Fibroblast of skin of scalp (primary cell): ENCODE measurements around the gene NOX3.
"Not testable (repeated sequence)": the region's sequence is repeated elsewhere in the genome, so short reads cannot be mapped to it uniquely, and the experiment has no call there.

ENCODE experiments used
- DNase-seq: peaks from one replicate; pipeline ENCODE4 v3.0.0-alpha.2; 2013

Gene NOX3

GRCh38 chr6:155466539-155466938 lies 10.9 kb upstream of the NOX3 start:
- DNase-seq = no peak

DNA sequence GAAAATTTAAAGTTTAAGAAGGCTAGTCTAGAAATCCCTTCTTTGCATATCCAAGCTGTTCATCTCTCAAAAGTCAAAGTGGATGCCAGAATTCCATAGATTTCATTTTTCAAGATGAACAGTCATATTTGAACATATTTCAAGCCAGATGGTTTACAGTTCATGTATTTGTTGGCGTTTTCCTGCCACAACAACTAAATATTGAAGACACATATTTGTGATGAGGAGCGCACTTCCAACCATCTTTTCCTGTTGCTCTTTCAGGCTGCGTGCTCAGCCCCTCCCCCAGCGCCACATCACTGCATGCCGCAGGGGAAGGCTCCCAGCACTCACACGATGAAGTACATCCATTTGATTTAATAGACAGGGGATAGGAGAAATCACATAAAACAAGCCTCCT lies 5.9 kb upstream of the NOX3 start:
- peak; percentile 55 for DNase-seq

GRCh38 chr6:155454471-155454870 lies 1.2 kb downstream of the NOX3 start:
- no peak for DNase-seq

DNA sequence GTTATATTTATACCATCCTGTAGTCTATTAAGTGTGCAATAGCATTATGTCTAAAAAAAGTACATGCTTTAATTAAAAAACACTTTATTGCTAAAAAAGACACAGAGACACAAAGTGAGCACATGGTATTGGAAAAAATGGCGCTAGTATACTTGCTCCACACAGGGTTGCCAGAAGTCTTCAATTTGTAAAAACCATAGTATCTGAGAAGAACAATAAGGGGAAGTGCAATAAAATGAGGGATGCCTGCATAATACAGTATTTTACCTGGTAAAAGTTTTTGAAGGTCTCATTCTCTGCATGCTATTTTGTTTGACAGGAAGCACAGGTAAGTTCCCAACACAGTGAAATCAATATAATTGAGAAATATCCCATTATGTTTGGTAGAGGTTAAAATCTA lies 1.6 kb downstream of the NOX3 start:
- DNase-seq = no peak

DNA sequence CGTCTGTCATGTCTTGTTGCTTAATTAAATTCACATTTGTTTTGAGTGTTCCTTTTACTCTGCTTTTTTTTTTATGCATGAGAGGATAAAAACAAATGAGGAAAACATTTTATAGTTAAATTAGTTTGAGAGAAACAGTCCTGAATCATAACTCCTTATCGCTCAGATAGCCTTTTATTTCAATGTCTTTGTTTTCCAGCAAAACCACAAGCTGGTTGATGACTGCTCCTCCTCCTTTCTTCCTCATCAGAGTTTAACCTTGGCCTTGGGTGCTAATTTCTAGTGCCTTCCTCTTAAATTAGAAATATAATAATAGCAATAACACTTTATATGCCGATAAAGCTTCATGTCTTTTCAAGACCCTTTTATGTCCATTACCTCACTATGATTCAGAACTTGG lies 3.1 kb downstream of the NOX3 start:
- DNase-seq = no peak

- DNase-seq = not testable (repeated sequence)
Observed at GRCh38 chr6:155451530-155451929, 4.1 kb downstream of the NOX3 start.

DNA sequence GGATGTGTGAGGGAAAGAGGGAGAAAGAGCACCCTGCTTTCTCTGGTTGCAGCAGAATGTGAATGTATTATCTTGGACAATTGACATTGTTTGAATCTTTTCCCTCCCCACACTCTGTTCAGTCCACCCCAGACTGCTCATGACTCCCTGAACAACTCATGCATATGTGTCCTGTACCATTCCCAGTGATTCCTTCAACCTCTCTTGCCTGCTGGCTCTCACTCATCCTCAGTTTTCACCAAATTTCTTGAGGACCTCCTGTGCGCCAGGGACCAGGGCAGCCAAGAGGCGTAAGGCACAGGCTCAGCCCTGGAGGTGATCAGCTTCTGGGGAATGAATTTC lies 5.4 kb downstream of the NOX3 start:
- no peak for DNase-seq

- no peak for DNase-seq
Observed at GRCh38 chr6:155449450-155450239, 6.0 kb downstream of the NOX3 start.

DNA sequence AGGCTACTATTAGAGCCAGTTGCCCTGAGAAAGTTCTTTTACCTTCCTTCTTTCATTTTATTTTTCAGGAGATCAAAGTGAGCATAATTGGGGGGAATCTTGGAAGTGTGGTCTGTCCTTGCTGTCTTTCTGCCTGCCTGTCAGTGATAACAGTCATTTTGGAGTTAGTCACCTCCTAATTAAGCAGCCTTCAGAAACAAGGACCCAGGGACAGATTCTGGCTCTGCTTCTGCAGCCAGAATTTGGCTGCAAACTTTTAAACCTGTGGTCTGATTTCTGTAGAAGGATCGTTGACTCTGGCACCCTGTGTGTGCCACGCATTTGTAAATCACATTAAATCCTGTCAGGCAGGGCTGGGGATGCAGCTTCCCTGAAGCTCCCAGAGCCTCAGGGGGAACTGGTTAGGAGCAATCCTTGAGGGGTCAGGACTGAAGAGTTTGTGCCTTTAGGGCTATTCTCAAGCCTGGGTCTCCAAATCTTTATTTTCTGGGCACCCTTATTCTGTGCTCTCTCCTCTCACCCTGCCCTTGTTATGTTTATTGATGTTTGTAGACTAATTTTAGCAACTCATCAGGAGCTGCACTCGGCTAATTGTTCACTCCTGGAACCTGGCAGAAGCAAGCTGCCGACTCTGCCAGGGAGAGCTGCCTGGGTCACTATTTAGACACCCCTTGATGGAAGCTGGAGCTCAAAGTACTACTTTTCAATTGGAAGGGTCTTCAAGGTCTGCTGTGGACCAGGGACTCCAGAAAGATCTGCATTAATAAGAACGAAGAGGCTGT lies 6.8 kb downstream of the NOX3 start:
- no peak for DNase-seq

- no peak for DNase-seq
Observed at GRCh38 chr6:155447949-155448348, 7.7 kb downstream of the NOX3 start.

DNA sequence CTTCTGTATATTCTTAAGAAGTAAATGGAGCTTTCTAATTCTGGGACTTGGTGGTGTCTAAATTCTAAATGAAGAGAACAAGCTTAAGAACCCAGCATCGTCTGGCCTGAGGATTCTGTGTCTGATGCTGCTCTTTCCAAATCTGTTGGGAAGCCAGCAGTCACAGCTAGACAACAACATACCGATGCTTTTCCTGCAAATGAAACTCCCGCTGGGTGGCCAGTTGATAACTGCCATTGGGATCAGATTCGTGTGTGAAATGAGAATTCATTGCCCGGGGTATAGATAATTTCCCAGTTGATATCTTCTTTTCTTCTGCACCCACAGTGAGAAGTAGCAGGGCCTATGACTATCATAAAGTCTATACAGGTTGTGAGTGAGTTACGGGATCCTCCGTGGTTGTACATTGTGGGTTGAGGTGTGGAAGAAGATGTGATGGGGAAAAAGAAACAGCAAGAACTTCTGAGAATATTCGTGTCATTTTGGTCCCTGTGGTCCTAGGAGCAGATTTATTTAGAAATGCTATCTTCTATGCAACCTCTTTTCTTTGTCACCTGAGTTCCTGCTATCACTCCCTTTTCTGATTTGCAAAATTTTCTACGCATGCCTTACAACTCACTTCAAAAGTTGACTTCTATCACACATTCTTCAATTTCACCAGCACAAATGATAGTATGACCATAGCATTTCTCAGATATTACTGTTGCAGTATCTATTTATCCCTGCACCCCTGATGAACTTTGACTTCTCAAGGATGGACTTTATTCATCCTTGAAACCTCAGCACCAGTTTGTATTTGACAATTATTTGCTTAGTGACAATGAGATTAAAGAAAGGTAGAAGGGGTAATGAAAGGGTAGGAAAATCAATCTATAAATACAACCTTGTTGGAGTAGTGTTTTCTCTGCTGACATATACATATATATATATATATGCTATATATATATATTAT lies 10.4 kb downstream of the NOX3 start:
- no peak for DNase-seq

DNA sequence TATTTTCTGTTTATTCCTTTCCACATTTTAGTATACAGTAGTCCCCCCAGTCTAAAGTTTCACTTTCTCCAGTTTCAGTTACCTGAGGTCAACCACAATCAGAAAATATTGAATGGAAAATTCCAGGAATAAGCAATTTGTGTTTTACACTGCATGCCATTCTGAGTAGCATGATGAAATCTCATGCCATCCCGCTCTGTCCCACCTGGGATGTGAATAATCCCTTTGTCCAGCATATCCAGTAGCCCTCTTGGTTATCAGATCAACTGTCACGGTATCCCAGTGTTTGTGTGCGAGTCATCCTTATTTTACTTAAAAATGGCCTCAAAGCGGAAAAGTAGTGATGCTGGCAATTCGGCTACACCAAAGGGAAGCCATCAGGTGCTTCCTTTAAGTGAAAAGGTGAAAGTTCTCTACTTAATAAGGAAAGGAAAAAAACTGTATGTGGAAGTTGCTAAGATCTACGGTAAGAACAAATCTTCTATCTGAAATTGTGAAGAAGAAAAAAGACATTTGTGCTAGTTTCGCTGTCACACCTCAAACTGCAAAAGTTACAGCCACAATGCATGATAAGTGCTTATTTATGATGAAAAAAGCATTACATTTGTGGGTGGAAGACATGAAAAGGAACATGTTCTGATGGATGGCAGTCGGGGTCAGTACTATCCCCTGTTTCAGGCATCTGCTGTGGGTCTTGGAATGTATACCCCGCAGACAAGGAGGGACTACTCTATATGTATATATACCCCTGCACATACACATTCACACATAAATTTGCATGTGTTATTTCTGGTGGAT lies 11.3 kb downstream of the NOX3 start:
- peak; percentile 22 for DNase-seq

DNA sequence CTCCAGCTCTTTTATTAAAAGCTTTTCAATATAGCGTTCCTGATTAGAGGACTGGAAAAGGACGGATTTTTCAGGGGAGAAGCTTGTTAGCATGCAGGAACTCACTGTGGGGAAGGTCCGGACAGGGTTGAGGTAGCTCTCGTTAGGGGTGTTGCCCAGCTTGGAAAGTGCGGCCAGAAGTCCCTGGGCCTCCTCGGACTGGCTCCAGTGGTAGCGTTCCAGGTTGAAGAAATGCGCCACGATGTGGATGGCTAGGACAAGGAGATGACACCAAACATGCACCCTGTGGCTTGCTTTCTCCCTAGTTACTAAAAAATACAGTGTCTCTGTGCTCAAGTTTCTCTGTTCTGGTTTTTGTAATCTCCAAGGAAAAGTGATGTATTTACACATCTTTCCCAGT lies 12.5 kb downstream of the NOX3 start:
- DNase-seq = no peak

- DNase-seq = no peak
Observed at GRCh38 chr6:155442562-155442961, 13.1 kb downstream of the NOX3 start.

GRCh38 chr6:155441112-155441465 lies 14.6 kb downstream of the NOX3 start:
- DNase-seq = no peak

DNA sequence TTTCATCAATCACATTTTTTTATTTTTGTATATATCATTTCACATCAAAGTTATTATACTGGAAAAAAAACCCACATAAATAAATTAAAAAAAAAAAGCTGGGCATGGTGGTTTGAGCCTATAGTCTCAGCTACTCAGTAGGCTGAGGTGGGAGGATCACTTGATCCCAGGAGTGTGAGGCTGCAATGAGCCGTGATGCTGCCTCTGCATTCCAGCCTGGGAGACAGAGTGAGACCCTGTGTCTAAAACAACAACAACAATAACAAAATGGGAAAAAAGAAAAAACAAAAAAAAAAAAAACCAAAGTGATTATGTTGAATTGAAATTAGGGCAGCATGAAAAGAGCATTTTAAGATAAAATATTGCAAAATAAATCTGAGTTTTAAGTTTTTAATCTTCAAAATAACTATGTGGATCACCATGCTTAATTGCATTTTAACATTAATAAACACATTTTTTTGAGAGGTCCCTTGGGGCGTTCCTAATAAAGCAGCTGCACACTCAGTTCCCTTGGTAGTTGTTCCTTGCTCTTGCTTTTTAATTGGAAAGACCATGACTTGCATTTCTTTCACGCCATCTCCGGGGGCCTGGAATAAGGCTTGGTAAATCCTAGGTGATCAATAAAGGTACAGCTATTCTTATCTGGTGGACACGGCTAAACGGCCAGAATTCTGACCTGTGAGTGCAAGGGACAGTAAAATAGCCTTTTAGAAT lies 15.1 kb downstream of the NOX3 start:
- no peak for DNase-seq

GRCh38 chr6:155439376-155439775 lies 16.3 kb downstream of the NOX3 start:
- DNase-seq = no peak

GRCh38 chr6:155436981-155437749 lies 18.5 kb downstream of the NOX3 start:
- peak; percentile 30 for DNase-seq

DNA sequence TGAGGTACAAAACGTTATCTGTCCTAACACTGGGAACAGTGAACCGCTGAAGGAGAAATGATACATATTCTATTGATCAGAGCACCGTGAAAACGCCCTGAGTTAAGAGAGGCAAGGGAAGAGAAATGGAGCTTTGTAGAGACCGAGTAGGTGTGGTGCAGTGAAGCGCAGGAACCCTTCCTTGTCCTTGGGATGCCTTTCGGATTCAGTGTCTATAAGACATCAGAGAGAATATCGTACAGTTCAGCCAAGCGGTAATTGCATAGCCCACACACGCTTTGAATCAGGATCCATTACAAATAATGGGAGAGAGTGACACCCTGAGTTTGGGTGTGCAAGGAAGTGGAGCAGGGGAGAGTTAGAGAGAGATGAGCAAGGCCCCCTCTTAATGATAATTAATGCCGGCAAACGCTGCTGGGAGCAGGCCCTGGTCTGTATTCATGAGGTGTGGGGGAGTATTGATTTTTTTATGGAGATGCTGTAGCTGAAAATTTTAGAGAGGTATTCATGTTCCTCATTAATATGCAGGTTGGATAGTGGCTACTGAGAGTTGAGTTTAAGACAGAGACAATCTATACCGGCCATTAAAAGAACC lies 20.7 kb downstream of the NOX3 start:
- DNase-seq = no peak

DNA sequence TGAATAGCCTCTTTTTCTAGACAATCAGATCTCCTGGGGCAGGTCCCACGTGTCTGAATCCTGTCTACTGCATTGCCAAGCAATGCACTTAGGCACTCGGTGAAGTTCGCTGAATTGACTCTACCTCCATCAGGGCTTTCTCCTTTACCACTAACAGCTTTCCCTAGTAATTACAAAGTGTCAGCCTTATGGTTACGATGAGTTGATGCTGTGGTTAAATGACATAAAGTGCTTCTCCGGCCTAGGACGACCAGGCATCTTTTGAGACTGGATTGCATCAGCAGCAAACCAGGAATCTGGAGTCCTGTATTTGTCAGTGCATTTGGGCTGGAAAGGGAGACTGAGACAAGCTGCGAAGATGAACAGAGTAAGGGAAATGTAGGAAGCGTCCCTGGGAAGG lies 21.5 kb downstream of the NOX3 start:
- DNase-seq = no peak
